RKO (cell line): ENCODE results near the gene GIGYF2.
"Not testable (repeated sequence)": the region's sequence is repeated elsewhere in the genome, so short reads cannot be mapped to it uniquely, and the experiment has no call there.

ENCODE experiments used
- DNase-seq: peaks from one replicate; pipeline ENCODE4 v3.0.0-alpha.2; 2016; ENCODE audit warnings: low spot score

The GIGYF2 gene

GRCh38 chr2:232892221-232892620 lies 195.1 kb downstream of the GIGYF2 start:
- DNase-seq: no peak

- DNase-seq: no peak
Measured at GRCh38 chr2:232892843-232893242, 195.7 kb downstream of the GIGYF2 start.

- DNase-seq: no peak
Measured at GRCh38 chr2:232893834-232894233, 196.7 kb downstream of the GIGYF2 start.

- DNase-seq: no peak
Measured at GRCh38 chr2:232894251-232894650, 197.1 kb downstream of the GIGYF2 start.

- DNase-seq: no peak
Measured at GRCh38 chr2:232894746-232895145, 197.6 kb downstream of the GIGYF2 start.

- DNase-seq: no peak
Measured at GRCh38 chr2:232896111-232896510, 199.0 kb downstream of the GIGYF2 start.

- DNase-seq: no peak
Measured at GRCh38 chr2:232896720-232897597, 199.8 kb downstream of the GIGYF2 start.

- DNase-seq: no peak
Measured at GRCh38 chr2:232897598-232898408, 200.7 kb downstream of the GIGYF2 start.

- DNase-seq: peak; percentile 28
Measured at GRCh38 chr2:232898592-232899543, 201.7 kb downstream of the GIGYF2 start.

- no peak for DNase-seq
Measured at GRCh38 chr2:232900811-232901735, 203.9 kb downstream of the GIGYF2 start.

- DNase-seq: peak; percentile 95
Measured at GRCh38 chr2:232901736-232902578, 204.8 kb downstream of the GIGYF2 start.

GRCh38 chr2:232903989-232904388 lies 206.9 kb downstream of the GIGYF2 start:
- no peak for DNase-seq

GRCh38 chr2:232906867-232907717 lies 210.0 kb downstream of the GIGYF2 start:
- not testable (repeated sequence) for DNase-seq

- not testable (repeated sequence) for DNase-seq
Measured at GRCh38 chr2:232907718-232908085, 210.6 kb downstream of the GIGYF2 start.

- no peak for DNase-seq
Measured at GRCh38 chr2:232908695-232909094, 211.6 kb downstream of the GIGYF2 start.
